Kidney (tissue), 14 donors: ENCODE results near the gene SOX15. TPM values are rescaled to one million over a fixed set of nuclear protein-coding genes. Genes with fewer than 3 reads are reported as not detected.

Experiments
- DNase-seq, 5 donors: peaks; one replicate each; pipeline ENCODE4 v3.0.0-alpha.2; 2013 to 2020
- FAIRE-seq: peaks from 2 replicates; lab custom pipeline; 2012; peaks lifted over from hg19 to GRCh38; lab: Jason Lieb, UNC
- H3K27ac ChIP-seq, 2 donors: one replicate each; pipeline ENCODE4 v1.7.0; 2013; ENCODE audit warnings: low read depth in 2 of 2, low read length in 2 of 2, inconsistent platforms in 1 of 2
- H3K27me3 ChIP-seq: one replicate; pipeline ENCODE4 v1.7.1; 2013; ENCODE audit warnings: low read length, inconsistent platforms; ENCODE audit not compliant: control insufficient read depth, insufficient read depth
- H3K36me3 ChIP-seq, 3 donors: one replicate each; pipeline versions ENCODE4 v1.7.0 to v1.7.1; 2013; ENCODE audit warnings: low read length in 3 of 3, control low read depth in 1 of 3, inconsistent platforms in 1 of 3; ENCODE audit not compliant: insufficient read depth in 3 of 3, control insufficient read depth in 2 of 3
- H3K4me1 ChIP-seq, 3 donors: one replicate each; pipeline versions ENCODE4 v1.7.0 to v1.7.1; 2013; ENCODE audit warnings: low read length in 3 of 3, inconsistent platforms in 1 of 3, low read depth in 1 of 3; ENCODE audit not compliant: control insufficient read depth in 2 of 3, insufficient read depth in 2 of 3
- H3K4me3 ChIP-seq, 3 donors: one replicate each; pipeline versions ENCODE4 v1.7.0 to v1.8.1; 2013; ENCODE audit warnings: low read length in 3 of 3, control low read depth in 1 of 3, inconsistent platforms in 1 of 3
- H3K9ac ChIP-seq, 3 donors: one replicate each; pipeline versions ENCODE4 v1.7.0 to v1.7.1; 2013; ENCODE audit warnings: low read length in 3 of 3, control low read depth in 1 of 3, inconsistent platforms in 1 of 3
- H3K9me3 ChIP-seq, 3 donors: one replicate each; pipeline versions ENCODE4 v1.7.0 to v1.7.1; 2013; ENCODE audit warnings: low read length in 3 of 3, control low read depth in 1 of 3, inconsistent platforms in 1 of 3; ENCODE audit not compliant: control insufficient read depth in 2 of 3, insufficient read depth in 1 of 3
- CTCF ChIP-seq: IDR thresholded peaks from 3 replicates; pipeline ENCODE4 v1.5.1; 2012; ENCODE audit warnings: mild to moderate bottlenecking, moderate library complexity, borderline replicate concordance; ENCODE audit not compliant: insufficient read depth; ENCODE audit errors: extremely low read depth
- intact Hi-C: fragments of 100-400 bp; cut with DNase I; formaldehyde crosslinking; loops from one replicate; pipeline ENCODE4 v1.11.1; 2022
- polyA plus RNA-seq: library from polyadenylated mRNA; stranded (reverse); fragments of 350-450 nt; fragmentation: Illumina TruSeq; extraction: RNeasy Lipid Tissue Mini Kit (QIAGEN cat#74804); gene quantifications from one replicate; pipeline ENCODE4 v1.2.3, GENCODE V29; 2014; ENCODE audit warnings: low read depth, low replicate concordance; ENCODE audit not compliant: insufficient read depth
- total RNA-seq: library from RNA; stranded (reverse); fragmentation: NEBNext Ultra II Directional; extraction: Animal tissue kit (Norgen Biotek cat#: 25700); gene quantifications from one replicate; pipeline ENCODE4 v1.2.1, GENCODE V29; 2021
- donor health status: control.
- donor health status: control.
- donor health status: control.
- donor health status: control.
- donor health status: control.
- donor health status: DM: yes; HTN: yes; CAD: no.
- donor health status: Normal renal cell carcinoma (clear cell type).

Gene SOX15
- total and polyA plus RNA-seq, 2 donors from 2014 or later: 0.80 to 0.88 TPM

- intact Hi-C loops: no loop called here
- Histone ChIP-seq H3K36me3 (no peaks in the 10 kb centered on the region), H3K27ac (no peak overlapping the region), H3K4me1 (peaks cover 0 to 9% (median 3%) of the 10 kb centered on the region in 3 donors), H3K9me3 (peaks cover 0 to 7% (median 0%) of the 10 kb centered on the region in 3 donors), H3K9ac (no peak overlapping the region), H3K4me3 (no peak overlapping the region), H3K27me3 (no peaks in the 10 kb centered on the region)
- DNase-seq (peak in 1 of 5 donors; percentile 34), FAIRE-seq (no peak)
- no peak for TF ChIP-seq CTCF
Observed at GRCh38 chr17:7541074-7541621, 48.7 kb downstream of the SOX15 start.

GRCh38 chr17:7538891-7539545, 50.9 kb downstream of the SOX15 start:
- Histone ChIP-seq H3K4me3 (peak overlapping the region in 1 of 3 donors; percentile 2), H3K9ac (no peak overlapping the region), H3K9me3 (peaks cover 0 to 7% (median 0%) of the 10 kb centered on the region in 3 donors), H3K27me3 (no peaks in the 10 kb centered on the region), H3K4me1 (peaks cover 0 to 7% (median 3%) of the 10 kb centered on the region in 3 donors), H3K27ac (peak overlapping the region; percentile 59 to 75), H3K36me3 (no peaks in the 10 kb centered on the region)
- no peak for TF ChIP-seq CTCF
- intact Hi-C loops: no loop called here
- DNase-seq (peak in 1 of 5 donors; percentile 32), FAIRE-seq (no peak)

Other genes starting within 250 kb of the SOX15 start
- gene KCTD11, start 237.9 kb downstream of the SOX15 start, total RNA-seq: 14.4 TPM
- gene KCTD11, start 237.9 kb downstream of the SOX15 start, polyA plus RNA-seq: 7.2 TPM
- not detected for gene TMEM95, start 234.9 kb downstream of the SOX15 start, total RNA-seq
- not detected for gene TMEM95, start 234.9 kb downstream of the SOX15 start, polyA plus RNA-seq
- 9.3 TPM for gene TNK1, start 209.0 kb downstream of the SOX15 start, total RNA-seq
- gene TNK1, start 209.0 kb downstream of the SOX15 start, polyA plus RNA-seq: 7.6 TPM
- 35.0 TPM for gene PLSCR3, start 195.6 kb downstream of the SOX15 start, total RNA-seq
- gene PLSCR3, start 195.6 kb downstream of the SOX15 start, polyA plus RNA-seq: 26.4 TPM
- 55.8 TPM for gene TMEM256, start 186.0 kb downstream of the SOX15 start, total RNA-seq
- 389 TPM for gene TMEM256, start 186.0 kb downstream of the SOX15 start, polyA plus RNA-seq
- 23.4 TPM for gene NLGN2, start 182.2 kb downstream of the SOX15 start, total RNA-seq
- gene NLGN2, start 182.2 kb downstream of the SOX15 start, polyA plus RNA-seq: 7.3 TPM
- gene SPEM1, start 169.8 kb downstream of the SOX15 start, total RNA-seq: not detected
- gene SPEM1, start 169.8 kb downstream of the SOX15 start, polyA plus RNA-seq: not detected
- gene SPEM2, start 164.5 kb downstream of the SOX15 start, total RNA-seq: not detected
- not detected for gene SPEM2, start 164.5 kb downstream of the SOX15 start, polyA plus RNA-seq
- not detected for gene SPEM3, start 161.2 kb downstream of the SOX15 start, total RNA-seq
- not detected for gene SPEM3, start 161.2 kb downstream of the SOX15 start, polyA plus RNA-seq
- 10.0 TPM for gene TMEM102, start 154.7 kb downstream of the SOX15 start, total RNA-seq
- 10.0 TPM for gene TMEM102, start 154.7 kb downstream of the SOX15 start, polyA plus RNA-seq
- gene FGF11, start 150.6 kb downstream of the SOX15 start, total RNA-seq: 1.4 TPM
- gene FGF11, start 150.6 kb downstream of the SOX15 start, polyA plus RNA-seq: 7.7 TPM
- gene CHRNB1, start 145.0 kb downstream of the SOX15 start, total RNA-seq: 11.9 TPM
- 19.3 TPM for gene CHRNB1, start 145.0 kb downstream of the SOX15 start, polyA plus RNA-seq
- 64.8 TPM for gene ZBTB4, start 110.5 kb downstream of the SOX15 start, total RNA-seq
- 23.2 TPM for gene ZBTB4, start 110.5 kb downstream of the SOX15 start, polyA plus RNA-seq
- not detected for gene SLC35G6, start 108.6 kb downstream of the SOX15 start, total RNA-seq
- not detected for gene SLC35G6, start 108.6 kb downstream of the SOX15 start, polyA plus RNA-seq
- 133 TPM for gene POLR2A, start 105.7 kb downstream of the SOX15 start, total RNA-seq
- 18.6 TPM for gene POLR2A, start 105.7 kb downstream of the SOX15 start, polyA plus RNA-seq
- gene TNFSF12, start 41.0 kb downstream of the SOX15 start, total RNA-seq: 48.0 TPM
- 61.8 TPM for gene TNFSF12, start 41.0 kb downstream of the SOX15 start, polyA plus RNA-seq
- gene TNFSF13, start 31.3 kb downstream of the SOX15 start, total RNA-seq: 99.2 TPM
- 68.6 TPM for gene TNFSF13, start 31.3 kb downstream of the SOX15 start, polyA plus RNA-seq
- gene SENP3, start 28.2 kb downstream of the SOX15 start, total RNA-seq: 43.5 TPM
- gene SENP3, start 28.2 kb downstream of the SOX15 start, polyA plus RNA-seq: 50.3 TPM
- gene CD68, start 10.5 kb downstream of the SOX15 start, total RNA-seq: 92.6 TPM
- gene CD68, start 10.5 kb downstream of the SOX15 start, polyA plus RNA-seq: 38.3 TPM
- 54.2 TPM for gene MPDU1, start 6.2 kb downstream of the SOX15 start, total RNA-seq
- 145 TPM for gene MPDU1, start 6.2 kb downstream of the SOX15 start, polyA plus RNA-seq
- gene FXR2, start 24.8 kb upstream of the SOX15 start, total RNA-seq: 29.3 TPM
- 59.2 TPM for gene FXR2, start 24.8 kb upstream of the SOX15 start, polyA plus RNA-seq
- gene SAT2, start 37.7 kb upstream of the SOX15 start, total RNA-seq: 74.7 TPM
- gene SAT2, start 37.7 kb upstream of the SOX15 start, polyA plus RNA-seq: 430 TPM
- 0.57 TPM for gene SHBG, start 40.0 kb upstream of the SOX15 start, total RNA-seq
- gene SHBG, start 40.0 kb upstream of the SOX15 start, polyA plus RNA-seq: 4.6 TPM
- gene ATP1B2, start 60.8 kb upstream of the SOX15 start, total RNA-seq: 7.6 TPM
- 12.8 TPM for gene ATP1B2, start 60.8 kb upstream of the SOX15 start, polyA plus RNA-seq
- gene TP53, start 97.4 kb upstream of the SOX15 start, total RNA-seq: 66.9 TPM
- 14.8 TPM for gene TP53, start 97.4 kb upstream of the SOX15 start, polyA plus RNA-seq
- 6.5 TPM for gene WRAP53, start 98.4 kb upstream of the SOX15 start, total RNA-seq
- gene WRAP53, start 98.4 kb upstream of the SOX15 start, polyA plus RNA-seq: 10.8 TPM
- gene EFNB3, start 115.1 kb upstream of the SOX15 start, total RNA-seq: 3.5 TPM
- gene EFNB3, start 115.1 kb upstream of the SOX15 start, polyA plus RNA-seq: 2.3 TPM
- 0.66 TPM for gene DNAH2, start 127.7 kb upstream of the SOX15 start, total RNA-seq
- 0.17 TPM for gene DNAH2, start 127.7 kb upstream of the SOX15 start, polyA plus RNA-seq
- gene KDM6B, start 244.1 kb upstream of the SOX15 start, total RNA-seq: 32.3 TPM
- 3.9 TPM for gene KDM6B, start 244.1 kb upstream of the SOX15 start, polyA plus RNA-seq